Mononuclear cell (primary cell): ENCODE data around the gene GSC. TPM values are rescaled to one million over a fixed set of nuclear protein-coding genes. Genes with fewer than 3 reads are reported as not detected.
"Not testable (repeated sequence)": the region's sequence is repeated elsewhere in the genome, so short reads cannot be mapped to it uniquely, and the experiment has no call there.

Experiments
- H3K27me3 ChIP-seq: 2 replicates; pipeline ENCODE4 v1.6.0; 2011; ENCODE audit warnings: low read length, control low read depth; ENCODE audit not compliant: insufficient read depth
- H3K4me1 ChIP-seq: 2 replicates; pipeline ENCODE4 v1.5.1; 2011; ENCODE audit warnings: mild to moderate bottlenecking, low read length, control low read depth; ENCODE audit not compliant: insufficient read depth
- H3K4me3 ChIP-seq: 2 replicates; pipeline ENCODE4 v1.5.1; 2011; ENCODE audit warnings: mild to moderate bottlenecking, low read length, moderate library complexity
- H3K9me3 ChIP-seq: 2 replicates; pipeline ENCODE4 v1.5.1; 2011; ENCODE audit warnings: low read depth, mild to moderate bottlenecking, control low read depth, low read length
- total RNA-seq: library from RNA; depleted of rRNA; stranded (reverse); fragments of >200 nt; gene quantifications from one replicate; pipeline ENCODE4 v1.2.3, GENCODE V29; 2012

The GSC gene
- total RNA-seq, 1 donor, result 0.42 TPM

DNA sequence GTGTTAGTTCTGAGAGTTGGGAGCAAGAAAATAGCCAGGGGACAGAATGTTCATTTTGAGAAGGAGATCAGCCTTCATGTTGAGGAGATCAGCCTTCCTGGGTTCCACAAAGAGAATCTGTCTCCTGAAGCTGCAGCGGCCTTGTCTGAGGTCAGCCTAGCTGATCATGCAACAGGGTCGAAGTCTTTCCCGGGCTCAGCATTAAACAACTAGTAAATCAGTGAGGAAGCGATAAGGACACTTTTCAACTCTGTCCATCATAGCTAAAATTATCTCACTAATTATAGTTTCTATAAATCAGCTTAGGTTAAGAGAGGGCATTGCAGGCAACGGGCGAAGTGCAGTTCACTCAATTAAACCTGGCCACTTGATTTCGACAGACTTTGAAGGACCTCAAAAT, 7.5 kb downstream of the GSC start:
- H3K4me3 ChIP-seq, result no peak overlapping the region
- no peaks in the 10 kb centered on the region for H3K4me1 ChIP-seq
- H3K27me3 ChIP-seq, result peaks cover 46% of the 10 kb centered on the region
- no peaks in the 10 kb centered on the region for H3K9me3 ChIP-seq

DNA sequence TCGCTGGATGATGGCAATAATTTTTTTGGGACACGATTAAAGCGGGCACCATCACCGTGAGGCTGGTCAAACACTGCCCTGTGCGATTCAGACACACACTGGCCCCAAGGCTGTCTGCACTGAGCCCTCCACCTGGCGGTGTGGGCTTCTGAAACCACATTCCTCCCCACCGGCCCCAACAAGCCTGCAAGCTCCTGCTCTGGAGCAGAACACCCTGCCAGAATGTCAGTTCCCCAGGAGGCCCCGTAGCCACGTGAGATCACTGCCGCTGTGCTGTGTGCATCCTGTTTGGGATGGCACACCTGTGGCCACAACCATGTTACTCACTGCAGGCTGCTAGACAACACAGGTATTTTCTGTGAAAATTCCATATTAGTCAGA, 7.9 kb downstream of the GSC start:
- Histone ChIP-seq H3K4me1 (no peaks in the 10 kb centered on the region), H3K9me3 (no peaks in the 10 kb centered on the region), H3K27me3 (peaks cover 42% of the 10 kb centered on the region), H3K4me3 (no peak overlapping the region)

DNA sequence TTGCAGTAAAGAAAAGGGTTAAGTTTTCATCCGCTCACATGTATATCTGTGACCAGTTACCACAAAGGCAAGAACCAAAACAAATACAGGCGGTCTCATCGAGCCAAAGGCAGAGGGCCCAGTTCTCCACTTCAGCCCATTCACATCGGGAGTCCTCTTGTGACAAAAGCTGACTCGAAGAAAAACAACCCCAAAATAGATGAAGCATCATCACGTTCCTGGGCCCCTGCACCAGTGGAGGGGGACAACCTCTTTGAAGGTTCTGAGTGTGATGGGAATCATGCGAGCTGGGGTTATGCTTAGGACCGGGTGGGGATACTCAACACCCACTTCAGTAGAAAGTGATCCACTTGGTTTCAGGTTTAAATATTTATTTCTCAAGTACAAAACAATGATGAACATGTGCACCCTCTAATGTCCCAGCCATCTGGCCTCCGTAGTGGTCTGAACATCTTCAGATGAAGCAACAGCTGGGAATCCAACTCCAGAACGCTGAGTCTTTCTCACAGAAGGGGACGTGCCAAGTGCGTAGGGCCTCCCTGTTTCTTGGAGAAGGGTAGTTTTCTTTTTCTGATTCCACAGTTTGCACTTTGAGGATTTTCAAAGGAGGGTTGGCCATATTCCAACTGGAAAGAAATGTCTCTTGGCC, 8.4 kb downstream of the GSC start:
- Histone ChIP-seq H3K4me3 (no peak overlapping the region), H3K27me3 (peaks cover 37% of the 10 kb centered on the region), H3K9me3 (no peaks in the 10 kb centered on the region), H3K4me1 (no peaks in the 10 kb centered on the region)

DNA sequence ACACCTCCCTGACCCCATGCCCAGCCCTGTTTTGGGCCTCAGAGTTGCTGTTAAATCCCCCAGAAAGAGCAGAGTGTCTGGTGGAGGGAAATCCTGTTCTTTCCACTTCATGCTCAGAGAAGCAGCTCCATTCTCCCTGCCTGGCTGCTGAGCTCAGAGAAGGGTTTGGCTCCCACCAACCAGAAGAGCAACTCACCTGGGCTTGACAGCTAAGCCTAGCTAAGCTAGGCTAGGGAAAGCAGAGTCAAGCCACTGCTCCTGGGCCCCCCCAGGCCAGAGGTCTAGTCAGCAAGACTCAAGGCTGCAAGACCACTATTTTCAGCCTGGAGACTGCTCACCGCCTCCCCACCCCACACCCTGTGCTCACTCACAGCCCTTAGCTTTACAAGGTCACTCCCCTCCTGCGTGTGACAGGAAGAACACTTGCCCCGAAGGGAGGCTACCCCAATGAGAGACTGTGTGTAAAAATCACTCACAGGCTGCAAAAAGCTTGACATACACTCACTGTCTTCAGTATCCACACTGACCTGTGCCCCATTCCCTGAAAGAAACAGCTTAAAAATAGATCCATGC, 13.5 kb downstream of the GSC start:
- H3K4me1 ChIP-seq, result no peaks in the 10 kb centered on the region
- H3K4me3 ChIP-seq, result no peak overlapping the region
- no peaks in the 10 kb centered on the region for H3K9me3 ChIP-seq
- peaks cover 3% of the 10 kb centered on the region for H3K27me3 ChIP-seq

DNA sequence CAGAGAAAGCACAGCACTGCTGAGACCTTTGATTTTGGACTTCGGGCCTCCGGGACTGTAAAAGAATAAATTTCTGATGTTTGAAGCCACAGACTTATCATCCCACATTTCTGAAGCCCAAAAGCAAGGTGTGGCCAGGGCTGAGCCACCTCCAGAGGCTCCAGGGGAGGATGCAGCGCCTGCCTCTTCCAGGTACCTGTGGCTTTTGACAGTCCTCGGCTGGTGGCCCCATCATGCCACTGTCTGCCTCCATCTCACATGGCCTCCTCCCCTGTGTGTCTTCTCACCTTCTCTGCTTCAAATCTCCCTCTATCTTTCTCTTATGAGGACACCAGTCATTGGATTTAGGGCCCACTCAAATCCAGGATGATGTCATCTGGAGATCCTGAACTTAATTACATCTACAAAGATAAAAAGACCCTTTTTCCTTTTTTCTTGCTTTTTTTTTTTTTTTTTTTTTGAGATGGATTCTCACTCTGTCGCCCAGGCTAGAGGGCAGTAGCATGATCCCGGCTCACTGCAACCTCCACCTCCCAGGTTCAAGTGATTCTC, 15.4 kb downstream of the GSC start:
- Histone ChIP-seq H3K9me3 (no peaks in the 10 kb centered on the region), H3K27me3 (no peaks in the 10 kb centered on the region), H3K4me1 (no peaks in the 10 kb centered on the region), H3K4me3 (no peak overlapping the region)

DNA sequence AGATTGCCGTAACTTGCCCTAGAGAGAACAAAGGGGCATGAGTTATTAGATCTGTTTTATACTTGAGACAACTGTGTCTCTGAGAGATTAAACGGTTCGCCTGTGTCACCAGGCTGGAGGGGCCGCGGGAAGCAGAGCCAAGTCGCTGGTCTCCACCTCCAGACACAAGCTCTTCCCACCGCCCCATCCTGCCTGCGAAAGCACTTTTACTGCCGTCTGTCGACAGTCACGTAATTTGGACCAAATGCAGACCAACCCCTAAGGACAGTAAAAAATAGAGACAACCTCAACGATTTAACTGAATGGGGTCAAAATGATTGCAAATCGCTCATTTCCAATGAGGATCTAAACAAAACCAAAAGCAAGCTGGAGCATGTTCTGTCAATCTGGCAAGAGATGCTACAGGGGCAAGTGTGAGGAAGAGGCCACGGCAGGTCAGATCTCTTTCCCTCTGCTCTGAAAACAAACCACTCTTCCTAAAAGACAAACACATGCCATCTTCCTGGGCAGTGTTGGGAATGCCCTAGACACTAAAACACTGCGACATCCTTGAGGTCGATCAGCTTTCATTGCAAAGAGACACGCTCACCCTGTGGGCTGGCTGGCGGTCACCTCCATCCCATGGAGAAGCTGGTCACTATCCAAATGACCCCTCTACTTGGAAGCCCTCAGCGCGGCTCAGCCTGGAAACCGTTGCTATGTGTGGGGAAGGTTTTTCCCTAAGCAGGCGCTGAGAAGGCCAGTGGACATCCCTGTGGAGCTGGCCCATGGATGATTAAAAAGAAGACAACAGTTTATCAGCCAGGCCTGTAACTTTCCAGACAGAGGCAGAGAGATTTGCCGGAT, 17.1 kb downstream of the GSC start:
- no peaks in the 10 kb centered on the region for H3K9me3 ChIP-seq
- no peaks in the 10 kb centered on the region for H3K27me3 ChIP-seq
- no peaks in the 10 kb centered on the region for H3K4me1 ChIP-seq
- H3K4me3 ChIP-seq, result no peak overlapping the region

DNA sequence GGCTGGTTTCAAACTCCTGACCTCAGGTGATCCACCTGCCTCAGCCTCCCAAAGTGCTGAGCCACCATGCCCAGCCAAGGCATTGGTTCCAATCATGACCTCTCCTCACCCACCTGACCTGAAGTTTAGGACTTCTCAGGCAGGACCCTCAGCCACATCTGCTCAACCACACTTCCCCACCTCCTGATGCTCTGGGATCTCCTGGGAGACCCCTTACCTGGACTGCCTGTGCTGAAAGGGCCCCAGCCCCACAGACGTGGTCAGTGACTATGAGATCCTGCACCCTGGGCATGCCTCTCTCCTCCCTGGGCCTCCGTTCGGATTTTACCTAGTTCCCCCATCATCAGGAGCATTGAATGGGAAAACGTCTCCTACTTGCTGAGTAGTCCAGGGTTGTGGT, 18.0 kb downstream of the GSC start:
- Histone ChIP-seq H3K4me3 (no peak overlapping the region), H3K4me1 (no peaks in the 10 kb centered on the region), H3K27me3 (no peaks in the 10 kb centered on the region), H3K9me3 (no peaks in the 10 kb centered on the region)

DNA sequence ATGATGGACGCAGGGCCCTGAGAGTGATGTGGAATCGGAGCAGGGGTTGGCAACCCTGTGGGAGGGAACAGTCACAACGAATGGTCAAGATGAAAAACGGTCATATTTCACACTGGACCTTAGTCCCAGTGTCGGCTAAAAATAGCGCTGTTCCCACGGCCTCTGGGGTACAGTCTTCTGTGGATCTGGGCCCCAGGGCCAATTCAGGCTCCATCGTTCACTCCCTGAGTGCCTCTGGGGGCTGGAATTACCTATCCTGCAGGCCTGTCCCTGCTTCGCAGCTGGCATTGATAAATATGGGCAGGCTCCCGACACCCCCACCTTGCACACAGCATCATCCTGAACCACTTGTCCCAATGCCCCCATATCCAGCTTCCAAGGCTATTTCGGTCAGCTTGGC, 18.6 kb downstream of the GSC start:
- H3K4me3 ChIP-seq, result no peak overlapping the region
- H3K9me3 ChIP-seq, result no peaks in the 10 kb centered on the region
- H3K27me3 ChIP-seq, result no peaks in the 10 kb centered on the region
- no peaks in the 10 kb centered on the region for H3K4me1 ChIP-seq

DNA sequence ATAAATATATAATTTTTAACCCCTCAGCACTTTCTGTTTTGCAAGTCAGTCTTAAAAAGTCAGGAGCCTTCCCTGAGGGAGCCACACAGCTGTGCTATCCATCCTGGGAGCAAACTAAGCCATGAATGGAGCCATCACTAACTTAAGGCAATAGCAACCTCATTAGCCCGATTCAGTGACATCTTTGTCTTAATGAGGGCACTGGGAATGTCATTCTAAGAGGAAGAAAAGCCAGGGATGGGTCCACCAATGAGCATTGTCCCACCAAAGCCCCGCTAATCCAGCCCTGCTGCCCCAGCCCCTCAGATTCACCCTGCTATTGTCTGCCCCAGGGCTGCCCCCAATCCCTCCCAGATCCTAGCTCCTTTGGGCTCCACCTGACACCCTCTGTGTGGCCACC, 19.5 kb downstream of the GSC start:
- H3K4me3 ChIP-seq, result no peak overlapping the region
- no peaks in the 10 kb centered on the region for H3K4me1 ChIP-seq
- no peaks in the 10 kb centered on the region for H3K27me3 ChIP-seq
- no peaks in the 10 kb centered on the region for H3K9me3 ChIP-seq

DNA sequence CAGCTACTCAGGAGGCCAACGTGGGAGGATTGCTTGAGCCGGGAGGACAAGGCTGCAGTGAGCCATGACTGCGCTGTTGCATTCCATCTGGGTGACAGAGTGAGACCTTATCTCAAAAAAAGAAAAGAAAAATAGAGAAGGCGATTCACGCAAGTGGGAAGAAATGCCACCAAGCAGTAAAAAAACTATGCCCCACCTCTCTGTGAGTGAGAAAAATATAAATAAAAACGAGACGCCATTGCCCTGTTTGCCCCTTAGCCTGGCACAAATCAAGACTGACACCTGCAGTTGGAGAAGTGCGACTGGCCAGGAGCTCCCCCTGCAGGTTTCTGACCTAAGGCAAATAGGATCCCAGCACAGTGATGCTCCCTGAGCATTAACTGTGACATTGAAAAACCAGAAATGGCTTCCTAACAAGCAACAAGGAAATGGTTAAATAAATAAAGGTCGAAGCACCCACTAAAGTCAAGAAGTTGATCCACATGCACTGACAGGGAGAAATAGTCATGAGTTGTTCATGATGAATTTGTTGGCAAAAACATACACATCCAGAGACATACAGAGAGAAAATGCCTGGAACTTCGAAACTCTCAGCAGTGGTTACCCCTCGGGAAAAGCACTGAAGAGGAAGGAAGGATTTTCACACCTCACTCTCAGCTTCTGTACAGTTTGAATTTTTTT, 21.1 kb downstream of the GSC start:
- Histone ChIP-seq H3K9me3 (no peaks in the 10 kb centered on the region), H3K4me3 (no peak overlapping the region), H3K27me3 (no peaks in the 10 kb centered on the region), H3K4me1 (no peaks in the 10 kb centered on the region)

DNA sequence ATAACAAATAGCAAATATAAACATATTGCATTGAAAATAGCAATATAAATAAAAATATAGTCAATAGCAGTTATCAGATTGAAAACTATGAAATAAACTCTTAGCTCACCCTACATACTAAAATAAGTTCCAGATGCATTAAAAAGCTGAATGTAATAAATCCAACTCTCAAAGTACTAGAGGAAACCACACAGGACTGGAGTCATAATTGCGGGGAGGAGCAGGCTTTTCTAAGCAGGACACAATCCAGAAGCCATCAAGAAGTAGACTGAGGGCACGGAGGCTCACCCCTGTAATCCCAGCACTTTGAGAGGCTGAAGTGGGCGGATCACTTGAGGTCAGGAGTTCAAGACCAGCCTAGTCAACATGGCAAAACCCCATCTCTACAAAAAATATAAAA, 22.2 kb downstream of the GSC start:
- Histone ChIP-seq H3K4me1 (no peaks in the 10 kb centered on the region), H3K9me3 (no peaks in the 10 kb centered on the region), H3K4me3 (no peak overlapping the region), H3K27me3 (no peaks in the 10 kb centered on the region)

DNA sequence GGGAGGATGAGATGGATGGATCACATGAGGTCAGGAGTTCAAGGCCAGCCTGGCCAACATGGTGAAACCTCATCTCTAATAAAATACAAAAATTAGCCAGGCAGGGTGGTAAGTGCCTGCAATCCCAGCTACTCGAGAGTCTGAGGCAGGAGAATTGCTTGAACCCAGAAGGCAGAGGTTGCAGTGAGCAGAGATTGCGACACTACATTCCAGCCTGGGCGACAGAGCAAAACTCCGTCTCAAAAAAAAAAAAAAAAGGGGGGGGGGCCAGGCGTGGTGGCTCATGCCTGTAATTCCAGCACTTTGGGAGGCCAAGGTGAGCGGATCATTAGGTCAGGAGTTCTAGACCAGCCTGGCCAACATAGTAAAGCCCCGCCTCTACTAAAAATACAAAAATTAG, 22.8 kb downstream of the GSC start:
- not testable (repeated sequence) for H3K4me1 ChIP-seq, H3K27me3 ChIP-seq, H3K4me3 ChIP-seq, H3K9me3 ChIP-seq

DNA sequence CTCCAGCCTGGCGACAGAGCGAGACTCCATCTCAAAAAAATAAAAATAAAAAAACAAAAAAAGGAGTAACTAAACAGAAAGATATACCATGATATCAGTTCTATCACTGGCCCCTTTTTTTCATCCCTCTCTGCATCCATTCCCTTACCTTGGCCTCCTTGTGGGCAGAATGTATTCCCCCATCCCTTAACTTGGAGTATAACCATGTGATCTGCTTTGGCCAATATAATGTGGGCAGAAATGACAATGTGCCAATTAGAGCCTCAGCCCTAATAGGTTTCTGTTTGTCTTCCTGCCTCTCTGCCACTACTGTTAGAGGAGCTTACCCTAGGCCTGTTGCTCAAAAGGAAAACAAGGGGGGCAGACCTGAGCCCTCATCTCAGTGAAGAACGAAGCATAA, 23.8 kb downstream of the GSC start:
- H3K4me1 ChIP-seq, result no peaks in the 10 kb centered on the region
- no peaks in the 10 kb centered on the region for H3K27me3 ChIP-seq
- H3K9me3 ChIP-seq, result no peaks in the 10 kb centered on the region
- no peak overlapping the region for H3K4me3 ChIP-seq

DNA sequence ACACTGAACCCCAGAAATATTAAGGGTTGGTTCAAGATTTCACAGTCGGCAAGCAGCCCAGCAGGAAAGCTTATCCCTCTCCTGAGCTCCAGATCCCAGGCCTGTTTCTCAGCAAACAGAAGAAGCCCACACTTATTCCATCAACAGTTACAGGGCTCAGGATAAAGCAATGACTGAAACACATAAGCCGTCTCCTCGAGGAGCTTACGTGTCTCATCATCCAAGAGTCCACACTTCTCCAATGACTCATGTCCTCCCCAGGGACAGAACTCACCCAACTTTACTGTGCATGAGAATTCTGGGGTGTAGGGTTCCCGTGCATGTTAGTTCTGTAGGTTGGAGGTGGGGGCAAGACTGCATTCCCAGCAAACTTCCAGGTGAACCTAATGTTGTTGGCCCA, 31.2 kb downstream of the GSC start:
- no peaks in the 10 kb centered on the region for H3K4me1 ChIP-seq
- H3K9me3 ChIP-seq, result no peaks in the 10 kb centered on the region
- no peaks in the 10 kb centered on the region for H3K27me3 ChIP-seq
- no peak overlapping the region for H3K4me3 ChIP-seq

DNA sequence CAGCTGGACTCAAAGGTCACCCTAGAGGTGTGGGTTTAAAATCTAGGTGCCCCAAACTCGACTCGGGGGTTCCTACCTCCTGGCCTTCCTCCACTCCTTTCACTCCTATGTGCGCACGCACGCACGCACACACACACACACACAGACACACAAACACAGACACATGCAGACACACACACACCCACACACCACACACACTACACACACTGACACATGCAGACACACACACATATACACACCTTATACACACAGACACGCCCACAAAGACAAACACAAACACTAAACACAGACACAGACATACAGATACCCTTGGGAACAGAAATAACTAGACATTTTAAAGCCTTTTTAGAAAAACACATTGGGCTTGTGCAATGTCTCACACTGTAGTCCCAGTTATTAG, 31.8 kb downstream of the GSC start:
- Histone ChIP-seq H3K4me3 (no peak overlapping the region), H3K4me1 (no peaks in the 10 kb centered on the region), H3K27me3 (no peaks in the 10 kb centered on the region)

More for the DNA sequence above, 31.8 kb downstream of the GSC start:
- H3K9me3 ChIP-seq, result no peaks in the 10 kb centered on the region
